Measurements from ENCODE around the gene TTYH2.

Gene TTYH2

DNA sequence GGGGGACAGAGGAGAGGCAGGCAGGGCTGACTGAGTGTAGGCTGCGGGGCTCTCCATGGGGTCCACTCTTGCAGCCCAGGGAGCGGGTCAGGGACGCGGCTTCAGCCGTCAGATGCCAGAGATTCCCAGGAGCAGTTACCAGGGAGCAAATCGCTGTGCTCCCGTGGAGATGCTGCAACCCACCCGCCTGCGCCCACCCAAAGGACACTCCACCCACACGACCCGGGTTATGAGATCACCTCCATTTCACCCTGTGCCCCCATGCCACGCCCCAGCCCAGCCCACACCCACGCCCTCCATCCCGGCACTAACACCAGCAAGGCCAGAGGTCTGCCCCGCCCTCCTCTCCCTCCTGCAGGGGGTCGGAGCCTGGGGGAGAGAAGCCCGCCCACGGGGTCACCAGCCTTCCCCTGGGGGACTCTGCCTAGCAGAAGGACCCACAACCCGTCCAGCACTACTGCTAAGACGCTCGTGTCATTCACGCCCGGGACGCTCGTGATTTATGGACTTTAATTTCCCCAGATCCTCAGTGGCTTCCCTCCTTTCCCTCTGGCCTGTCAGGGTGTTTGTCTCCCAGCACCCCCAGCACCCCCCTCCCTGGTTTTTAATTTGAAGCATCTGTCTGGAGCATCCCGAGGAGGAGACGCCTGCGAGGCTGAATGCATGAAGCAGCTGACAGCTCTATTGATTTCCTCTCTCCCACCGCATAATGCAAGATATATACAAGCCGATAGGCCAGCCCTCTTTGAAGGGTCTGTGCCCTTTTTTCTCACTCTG is 16.6 kb upstream of the TTYH2 start:
- no peak for DNase-seq (ENCODE audit: low read depth)

DNA sequence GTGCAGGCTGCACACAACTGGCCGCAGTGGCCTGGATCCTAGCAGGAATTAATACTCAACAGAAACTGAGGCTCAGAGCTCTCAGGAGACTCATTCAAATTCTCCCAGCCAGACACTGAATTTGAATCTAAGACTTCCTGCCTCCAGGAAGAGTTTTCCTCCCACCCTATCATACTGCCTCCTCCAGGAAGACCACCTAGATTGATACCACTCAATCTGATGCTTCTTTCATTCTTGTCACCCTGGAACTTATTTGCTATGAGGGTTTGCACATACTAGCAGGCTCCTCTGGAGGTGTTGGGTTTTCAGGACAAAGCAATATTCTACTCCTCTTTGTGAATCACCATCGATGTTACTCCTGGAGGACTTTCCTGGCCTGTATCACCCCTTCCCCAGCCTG is 15.6 kb upstream of the TTYH2 start:
- DNase-seq (ENCODE audit: low read depth) = no peak

DNA sequence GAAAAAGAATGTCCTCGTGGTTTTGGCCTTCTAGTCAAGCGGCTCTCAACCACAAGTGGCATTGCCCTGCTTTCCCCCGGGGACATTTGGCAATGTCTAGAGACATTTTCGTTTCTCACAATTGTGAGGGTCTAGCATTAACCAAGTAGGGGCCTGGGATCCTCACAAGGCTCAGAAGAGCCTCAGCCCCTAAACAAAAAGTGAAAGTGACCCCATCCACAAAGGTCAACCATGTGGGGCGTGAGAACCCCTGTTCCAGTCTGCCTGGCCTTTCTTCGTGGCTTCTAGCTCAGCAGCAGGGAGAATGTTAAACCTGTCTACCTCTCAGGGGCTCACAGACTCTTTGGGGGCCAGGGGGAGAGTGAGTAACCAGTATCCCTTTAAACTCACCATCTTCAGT is 14.7 kb upstream of the TTYH2 start:
- no peak for DNase-seq (ENCODE audit: low read depth)

DNA sequence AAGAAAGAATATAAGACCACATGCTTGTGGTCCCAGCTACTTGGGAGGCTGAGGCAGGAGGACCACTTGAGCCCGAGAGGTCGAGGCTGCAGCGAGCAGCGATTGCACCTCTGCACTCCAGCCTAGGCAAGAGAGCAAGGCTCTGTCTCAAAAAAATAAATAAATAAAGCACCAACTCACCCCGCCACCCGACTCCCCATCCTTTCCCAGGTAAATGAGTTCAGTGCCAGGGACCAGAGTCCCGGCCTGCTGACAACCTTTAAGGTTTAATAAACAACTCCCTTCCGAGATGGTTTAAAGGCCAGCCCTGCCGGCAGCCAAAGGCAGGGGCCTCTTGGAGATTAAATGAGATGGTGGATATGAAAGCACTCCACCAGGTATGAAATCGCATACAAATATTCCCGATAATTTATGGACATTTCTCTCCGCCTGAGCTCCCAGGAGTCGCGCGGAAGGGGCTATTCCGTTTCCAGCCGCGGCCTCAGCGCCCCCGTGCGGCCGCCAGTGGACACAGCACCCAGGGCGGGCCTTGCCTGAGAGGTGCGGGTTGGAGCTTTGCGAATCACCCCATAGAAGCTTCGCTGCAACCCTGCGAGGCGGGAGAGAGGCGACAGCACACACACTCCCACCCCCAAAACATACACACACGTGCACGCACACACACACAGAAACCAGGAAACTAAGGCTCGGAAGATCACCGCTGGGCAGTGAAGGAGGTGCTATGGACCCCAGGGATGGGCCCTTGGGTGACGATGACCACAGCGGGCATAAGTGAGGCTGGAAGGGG is 13.9 kb upstream of the TTYH2 start:
- DNase-seq (ENCODE audit: low read depth) = peak; percentile 57

DNA sequence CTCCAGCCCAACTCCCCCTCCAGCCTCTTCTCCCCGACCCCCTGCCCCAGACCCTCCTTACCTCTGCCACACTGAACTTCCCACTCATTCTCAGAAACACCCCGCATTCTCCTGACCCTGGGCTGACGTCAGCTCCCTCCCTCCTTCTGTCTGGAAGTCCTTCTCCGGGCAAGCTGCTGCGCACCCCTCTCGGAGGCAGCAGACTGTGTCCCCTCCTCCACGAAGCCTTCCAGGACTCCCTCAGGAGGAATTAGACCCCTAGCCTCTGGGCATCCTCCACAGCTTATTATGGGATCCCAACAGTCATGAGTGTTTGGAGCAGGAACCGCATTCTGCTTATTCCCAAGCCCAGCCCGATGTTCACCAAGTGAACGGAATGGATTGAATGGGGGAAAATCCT is 13.3 kb upstream of the TTYH2 start:
- no peak for DNase-seq (ENCODE audit: low read depth)

DNA sequence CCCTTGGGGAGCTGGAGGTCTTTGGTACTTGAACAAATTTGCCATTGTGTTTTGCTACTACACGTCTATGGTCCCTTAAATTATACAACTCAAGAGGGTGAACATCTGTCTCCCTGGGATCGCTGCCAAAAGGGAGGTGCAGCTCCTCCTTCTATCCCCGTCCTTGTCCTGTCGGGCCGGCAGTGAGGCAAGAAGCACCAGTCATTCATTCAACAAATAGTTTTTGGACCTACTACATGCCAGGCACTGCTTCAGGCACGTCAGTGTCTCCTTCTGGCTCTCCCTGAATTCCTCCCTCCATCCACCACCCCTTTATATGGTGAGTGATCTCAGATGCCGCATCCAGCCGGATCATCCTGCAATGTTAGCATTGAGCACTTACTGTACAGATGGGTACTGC is 12.1 kb upstream of the TTYH2 start:
- DNase-seq (ENCODE audit: low read depth) = no peak

DNA sequence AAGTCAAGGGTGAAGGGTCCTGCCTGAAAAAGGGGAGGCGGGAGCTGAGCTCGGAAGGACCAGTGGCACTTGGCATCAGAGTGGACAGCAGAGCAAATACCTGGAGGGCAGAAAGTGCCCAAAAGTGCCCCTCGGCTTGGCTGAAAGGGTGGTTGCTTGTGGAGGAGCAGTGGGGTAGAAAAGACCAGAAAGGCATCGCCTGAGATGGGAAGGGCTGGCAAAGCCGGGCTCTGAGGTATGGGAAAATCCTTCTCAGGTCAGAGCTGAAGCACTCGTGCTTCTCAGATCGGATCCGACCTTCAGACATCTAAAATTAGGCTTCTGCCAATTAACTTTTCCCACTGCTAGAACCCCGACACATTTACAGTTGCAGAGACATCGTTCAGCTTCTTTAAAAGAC is 11.4 kb upstream of the TTYH2 start:
- no peak for DNase-seq (ENCODE audit: low read depth)

DNA sequence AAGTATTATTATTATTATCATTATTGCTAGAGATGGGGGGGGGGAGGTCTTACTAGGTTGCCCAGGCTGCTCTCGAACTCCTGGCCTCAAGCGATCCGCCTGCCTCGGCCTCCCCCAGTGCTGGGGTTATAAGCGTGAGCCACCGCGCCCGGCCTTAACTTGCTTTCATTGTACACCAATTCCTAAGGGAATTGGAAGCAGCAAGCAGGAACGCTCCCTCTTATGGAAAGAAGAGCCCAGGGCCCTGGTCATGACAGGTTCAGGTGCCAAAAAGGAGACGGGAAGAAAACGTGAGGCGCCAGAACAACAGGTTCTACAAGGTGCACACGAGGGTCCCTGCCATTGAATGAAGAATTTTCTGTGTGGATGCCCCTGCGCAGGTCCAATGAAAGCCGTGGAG is 10.4 kb upstream of the TTYH2 start:
- DNase-seq (ENCODE audit: low read depth) = no peak

DNA sequence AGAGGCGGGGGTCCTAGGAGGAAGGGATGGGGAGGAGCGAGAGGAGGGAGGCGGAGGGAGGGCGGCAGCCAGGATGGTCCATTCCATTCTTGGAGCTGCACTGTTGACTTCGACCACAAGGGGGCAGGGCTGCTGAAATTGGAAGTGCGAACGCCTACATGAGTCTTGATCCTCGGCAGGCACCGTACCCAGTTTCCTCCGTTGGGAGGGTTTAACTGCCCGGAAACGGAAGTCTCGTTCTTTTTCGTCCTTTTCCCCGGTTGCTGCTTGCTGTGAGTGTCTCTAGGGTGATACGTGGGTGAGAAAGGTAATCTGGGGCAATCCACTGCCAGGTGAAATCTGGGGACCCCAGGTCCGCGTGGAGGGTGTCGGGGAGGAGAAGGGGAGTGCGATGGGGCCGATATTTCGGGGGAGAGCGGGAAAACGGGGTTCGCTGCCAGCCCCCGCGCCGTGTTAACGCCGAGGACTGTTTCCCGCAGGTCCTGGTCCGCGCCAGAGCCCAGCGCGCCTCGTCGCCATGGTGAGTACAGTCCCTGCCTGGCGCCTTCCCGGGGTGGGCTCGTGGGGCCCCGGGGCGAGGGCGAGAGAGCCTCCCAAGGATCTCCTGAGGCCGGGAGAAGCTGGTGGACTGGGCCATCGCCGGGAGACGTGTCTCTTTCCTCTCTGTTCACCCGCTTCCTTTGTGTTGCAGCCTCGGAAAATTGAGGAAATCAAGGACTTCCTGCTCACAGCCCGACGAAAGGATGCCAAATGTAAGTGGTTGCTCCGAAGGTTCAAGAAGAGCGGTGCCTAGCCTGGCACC is 9.7 kb upstream of the TTYH2 start, which contains the start of gene RPL38:
Gene RPL38, plus strand, starts transcription at position 240 of the 802 bp plus-strand sequence. Its CDS starts 278 bp downstream, at position 518.
- peak; percentile 96 for DNase-seq (ENCODE audit: low read depth)

DNA sequence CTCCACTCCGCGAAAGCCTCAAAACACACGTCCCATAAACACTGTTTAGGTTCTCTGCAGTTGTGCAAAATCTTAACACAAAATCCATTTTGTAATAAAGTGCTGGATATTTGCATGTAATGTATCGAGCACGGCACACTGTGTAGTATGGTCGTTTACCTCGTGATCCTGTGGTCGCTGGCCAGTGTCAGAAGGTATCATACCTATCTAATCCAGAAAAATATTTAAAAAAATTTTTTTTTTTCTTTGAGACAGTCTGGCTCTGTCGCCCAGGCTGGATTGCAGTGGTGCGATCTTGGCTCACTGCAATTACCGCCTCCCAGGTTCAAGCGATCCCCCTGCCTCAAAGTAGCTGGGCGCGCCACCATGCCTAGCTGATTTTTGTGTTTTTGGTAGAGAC is 8.9 kb upstream of the TTYH2 start:
- DNase-seq (ENCODE audit: low read depth) = no peak

DNA sequence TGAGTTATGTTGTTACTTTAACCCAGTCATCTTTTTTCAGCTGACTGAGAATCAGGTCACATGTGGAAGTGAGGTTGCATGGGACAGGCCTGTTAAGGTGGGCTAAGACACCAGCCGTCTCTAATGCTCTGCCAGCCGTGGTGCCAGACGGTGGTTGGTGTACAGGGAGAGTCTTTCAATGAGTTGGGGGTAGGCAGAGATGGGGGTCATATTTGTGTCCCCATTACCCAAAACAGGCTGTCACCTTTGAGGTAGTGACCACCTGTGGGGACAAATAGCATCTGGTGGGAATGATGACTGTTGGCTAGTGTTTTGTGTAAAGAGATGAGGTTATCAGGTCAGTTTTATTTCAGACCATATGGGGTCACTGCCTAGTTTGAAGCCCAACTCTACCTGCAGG is 8.1 kb upstream of the TTYH2 start:
- no peak for DNase-seq (ENCODE audit: low read depth)

DNA sequence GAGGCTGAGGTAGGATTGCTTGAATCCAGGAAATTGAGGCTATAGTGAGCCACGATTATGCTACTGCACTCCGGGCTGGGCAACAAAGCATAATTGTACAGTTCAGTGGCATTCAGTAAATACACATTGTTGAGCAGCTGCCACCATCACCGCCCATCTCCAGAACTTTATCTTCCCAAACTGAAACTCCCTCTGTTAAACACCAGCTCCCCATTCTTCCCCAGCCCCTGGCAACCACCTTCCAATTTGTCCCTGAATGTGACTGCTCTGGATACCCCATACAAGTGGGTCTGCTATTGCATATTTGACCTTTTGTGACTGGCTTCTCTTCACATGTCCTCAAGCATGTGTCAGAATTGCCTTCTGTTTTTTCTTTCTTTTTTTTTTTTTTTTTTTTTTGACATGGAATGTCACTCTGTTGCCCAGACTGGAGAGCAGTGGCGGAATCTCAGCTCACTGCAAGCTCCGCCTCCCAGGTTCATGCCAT is 7.0 kb upstream of the TTYH2 start:
- DNase-seq (ENCODE audit: low read depth) = no peak

DNA sequence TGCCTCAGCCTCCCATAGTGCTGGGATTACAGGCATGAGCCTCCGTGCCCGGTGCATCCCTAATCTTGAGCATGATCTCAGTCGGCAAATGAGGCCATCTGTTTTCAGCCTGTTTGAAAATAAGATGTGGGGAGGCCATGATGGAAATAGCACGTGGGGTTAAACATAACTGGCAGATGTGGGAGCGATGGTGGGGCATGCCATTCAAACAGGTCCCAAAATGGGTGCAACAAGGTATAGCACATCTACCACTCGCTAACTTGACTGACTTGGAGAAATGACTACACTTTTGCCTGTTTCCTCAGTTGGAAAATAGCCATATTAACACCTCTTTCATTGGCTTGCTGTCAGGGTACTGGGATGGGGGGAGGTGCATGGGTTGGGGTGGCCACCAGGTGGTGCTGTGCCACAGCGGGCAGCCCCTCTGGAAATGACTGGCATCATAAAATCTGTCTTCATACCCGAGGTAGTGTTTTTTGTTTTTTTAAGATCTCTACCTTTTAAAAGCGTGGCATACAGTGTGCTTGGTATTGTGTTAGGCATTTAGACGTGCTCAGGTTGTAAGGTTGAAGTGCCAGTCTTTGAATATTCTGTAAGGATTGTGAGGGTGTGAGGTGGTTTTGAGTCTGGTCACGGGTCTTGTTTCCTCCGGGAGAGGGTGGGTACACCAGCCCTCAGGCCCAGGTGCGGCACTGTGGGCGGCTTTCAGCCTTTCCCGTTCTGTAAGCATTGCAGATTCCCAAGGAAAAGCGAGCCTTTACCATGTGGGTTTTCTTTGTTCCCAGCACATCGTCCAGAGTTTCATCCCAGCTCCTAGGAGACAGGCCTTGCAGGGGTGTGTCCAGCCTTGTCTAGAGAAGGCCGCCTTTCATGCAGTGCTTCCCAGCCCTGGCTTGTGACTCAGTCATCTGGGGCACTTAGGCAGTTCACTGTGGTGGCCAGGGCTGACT is 2.9 kb upstream of the TTYH2 start:
- peak; percentile 74 for DNase-seq (ENCODE audit: low read depth)

DNA sequence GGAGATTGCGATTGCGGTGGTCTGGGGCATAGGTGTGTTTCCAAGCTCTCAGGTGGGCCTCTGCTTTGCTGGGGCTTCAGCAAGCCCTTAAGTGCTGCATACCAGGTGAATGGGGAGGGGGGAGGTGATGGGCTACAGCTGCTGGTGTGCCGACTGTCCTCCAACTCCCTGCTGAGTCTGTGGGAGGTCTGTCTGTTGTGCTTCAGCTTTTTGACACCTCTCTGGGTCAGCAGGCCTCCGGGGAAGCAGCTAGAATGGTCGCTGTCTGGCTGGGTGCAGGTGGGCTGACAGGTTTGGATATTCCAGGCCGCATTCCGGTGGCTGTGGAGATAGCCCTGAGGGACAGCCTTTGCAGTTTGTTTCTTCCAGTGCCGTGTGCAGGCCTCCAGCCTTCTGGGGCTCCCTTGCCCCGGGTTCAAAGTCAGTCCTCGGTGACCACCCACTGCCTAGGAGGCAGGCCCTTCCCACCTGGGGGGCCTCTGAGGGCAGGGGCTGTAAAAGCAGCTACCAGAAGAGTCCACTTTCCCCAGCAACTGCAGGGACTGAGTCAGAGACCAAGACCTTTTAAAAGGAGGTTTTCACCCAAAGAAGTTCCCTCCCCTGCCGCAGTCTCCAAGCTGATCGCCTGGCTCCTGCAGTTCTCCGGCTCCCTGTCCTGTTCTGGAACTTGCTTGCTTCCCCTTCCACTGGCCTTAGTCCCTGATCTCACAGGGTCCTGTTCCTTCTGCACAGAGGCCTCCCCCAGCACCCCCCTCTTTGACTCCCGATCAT is 2.0 kb upstream of the TTYH2 start:
- no peak for DNase-seq (ENCODE audit: low read depth)

DNA sequence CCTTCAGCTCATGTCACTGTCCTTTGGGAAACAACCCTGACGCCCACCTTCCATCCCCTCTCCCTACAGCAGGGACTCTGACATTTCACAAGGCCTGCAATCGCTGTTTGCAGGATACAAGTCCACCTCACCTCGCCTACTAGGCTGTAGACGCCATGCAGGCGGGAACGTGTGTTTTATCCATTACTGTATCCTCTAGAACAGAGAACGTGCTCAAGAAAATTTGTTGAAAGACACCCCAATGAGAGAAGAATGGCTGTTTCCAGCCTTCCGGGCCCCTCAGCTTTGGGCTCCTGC is 1.5 kb upstream of the TTYH2 start:
- no peak for DNase-seq (ENCODE audit: low read depth)

DNA sequence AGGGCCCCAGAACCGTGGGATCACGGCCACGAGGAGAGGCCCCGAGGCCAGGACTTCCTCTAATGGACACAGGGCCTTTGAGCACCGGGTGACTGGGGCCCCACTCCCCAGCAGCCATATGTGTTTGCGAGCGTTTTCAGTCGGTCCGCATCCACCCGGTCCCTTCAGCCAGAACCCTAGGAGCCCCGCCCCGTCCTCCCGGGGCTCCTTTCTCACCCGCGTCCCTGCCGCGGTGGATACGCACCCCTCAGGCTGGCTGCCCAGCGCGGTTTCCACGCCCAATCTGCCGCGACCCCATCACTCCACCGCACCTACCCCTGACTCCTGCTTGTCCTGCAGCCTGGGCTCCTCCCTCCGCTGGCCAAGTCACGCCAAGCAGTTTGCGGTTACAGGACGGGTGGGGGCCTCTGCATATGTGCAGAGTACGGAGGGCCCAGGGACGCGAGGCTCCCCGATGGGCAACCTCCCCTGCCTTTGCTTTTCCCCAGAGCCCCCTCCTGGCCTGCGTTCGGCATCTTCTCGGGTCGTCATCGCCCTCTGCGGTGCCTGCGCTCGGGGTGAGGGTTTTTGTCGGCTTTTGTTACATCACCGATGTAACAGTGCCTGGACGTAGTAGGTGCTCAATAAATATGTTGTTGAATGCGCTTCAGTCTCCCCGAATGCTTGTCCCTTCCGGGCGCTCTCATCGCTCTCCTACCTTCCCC is 1.0 kb upstream of the TTYH2 start:
- DNase-seq (ENCODE audit: low read depth) = no peak

DNA sequence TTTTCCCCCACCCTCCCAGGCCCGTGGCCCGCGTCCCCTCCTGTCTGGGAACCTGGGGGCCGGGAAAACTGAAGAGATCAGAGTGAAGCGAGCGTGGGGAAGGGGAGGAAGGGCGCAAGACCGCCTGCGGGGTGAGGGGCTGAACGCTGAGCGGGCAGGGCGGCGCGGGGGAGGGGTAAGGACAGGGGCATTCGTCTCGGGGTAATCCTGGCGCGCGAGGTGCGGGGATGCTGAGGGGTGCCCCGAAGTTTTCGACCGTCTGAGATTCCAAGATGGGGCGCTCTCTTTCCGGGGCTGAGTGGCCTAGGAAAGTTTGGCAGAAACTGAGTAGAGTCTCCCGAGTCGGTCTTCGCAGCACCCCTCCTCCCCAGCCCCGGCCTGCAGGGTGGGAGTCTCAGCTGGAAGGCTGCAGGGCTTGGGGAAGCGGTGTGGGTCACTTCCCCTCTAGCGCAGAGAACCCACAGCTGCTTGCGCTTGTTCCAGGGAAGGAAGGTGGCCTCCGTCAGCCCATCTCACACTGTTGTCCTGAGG is 555 bp downstream of the TTYH2 start:
- DNase-seq (ENCODE audit: low read depth) = no peak

DNA sequence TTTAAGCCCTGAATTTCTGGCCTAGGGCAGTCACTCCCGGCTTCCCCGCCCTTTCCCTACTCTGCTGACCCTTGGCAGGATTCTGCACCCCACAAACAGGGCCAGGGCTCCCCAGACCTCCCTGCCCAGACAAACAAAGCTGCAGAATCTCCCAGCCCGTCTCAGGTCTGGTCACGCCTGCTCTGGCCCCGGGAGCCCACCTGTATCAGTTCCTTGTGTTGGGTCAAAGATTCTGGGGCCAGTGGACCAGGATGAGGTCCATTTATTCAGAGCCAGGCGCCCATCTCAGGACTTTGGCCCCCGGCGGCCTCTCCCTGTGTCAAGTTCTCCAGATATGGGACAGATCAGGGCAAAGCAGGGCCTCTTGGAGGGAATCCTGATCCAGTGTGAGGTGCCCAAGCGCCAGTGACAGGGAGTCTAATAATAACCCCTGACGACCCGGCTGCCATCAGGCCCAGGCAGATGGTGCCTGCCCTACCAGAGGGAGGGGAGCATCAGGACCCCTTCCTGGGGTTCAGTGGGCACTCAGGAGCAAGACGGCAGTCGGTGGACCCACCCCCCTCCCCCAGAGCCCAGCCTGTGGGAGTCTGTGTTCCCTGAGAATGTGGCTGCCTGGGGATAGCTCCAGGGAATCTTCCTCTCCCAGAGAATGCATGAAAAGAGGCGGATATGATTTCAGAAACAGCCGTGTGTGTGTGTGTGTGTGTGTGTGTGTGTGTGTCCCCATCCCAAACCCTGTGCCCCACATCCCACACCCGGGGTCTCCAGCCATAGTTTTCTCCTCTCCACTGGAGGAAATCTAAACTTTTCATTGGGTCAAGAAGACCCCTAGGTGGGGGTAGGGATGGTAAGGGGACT is 1.3 kb downstream of the TTYH2 start:
- no peak for DNase-seq (ENCODE audit: low read depth)

DNA sequence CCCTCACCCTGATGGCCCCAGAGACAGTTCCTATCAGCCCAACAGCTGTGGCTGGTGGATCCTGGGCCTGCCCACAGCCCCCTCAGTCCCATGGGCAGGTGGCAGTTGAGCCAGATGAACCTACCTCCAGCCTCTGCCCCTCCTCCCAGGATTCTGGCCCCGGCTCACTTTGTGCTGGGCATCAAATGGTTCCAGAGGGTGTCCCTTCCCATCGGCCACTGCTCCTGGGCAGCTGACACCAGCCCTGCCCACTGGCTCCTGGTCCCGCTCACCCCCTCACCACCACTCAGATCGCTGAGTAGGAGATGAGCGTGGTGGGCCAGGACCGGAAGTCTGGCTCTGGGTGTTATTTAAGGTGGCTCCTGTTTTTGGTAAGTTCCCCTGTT is 2.0 kb downstream of the TTYH2 start:
- DNase-seq (ENCODE audit: low read depth) = no peak
